PC-3 (cell line): ENCODE results near the gene ZNF491. TPM values are rescaled to one million over a fixed set of nuclear protein-coding genes. Genes with fewer than 3 reads are reported as not detected.

Source experiments
- ATAC-seq: fragments of 200-7000 bp; cut with Tn5 transposase; 2 replicates; pipeline ENCODE4 v1.9.1; 2020; ENCODE audit warnings: mild to moderate bottlenecking, moderate library complexity
- BruUV-seq: library from RNA; stranded (reverse); fragments of 400-500 nt; replicated peaks from 2 replicates; lab custom pipeline; 2021; lab: Mats Ljungman, UMichigan
- CTCF ChIA-PET: fragments of 300-600 bp; sonication (Branson Sonifier 250); formaldehyde crosslinking; loops from one replicate; lab custom pipeline; 2022; ENCODE audit warnings: antibody characterized with exemption; lab: Charles Lee
- POLR2A ChIA-PET: fragments of 300-600 bp; sonication (Branson Sonifier 250); formaldehyde crosslinking; loops from one replicate; lab custom pipeline; 2022; ENCODE audit warnings: antibody characterized with exemption; ENCODE audit not compliant: unreplicated experiment; lab: Charles Lee
- DNase-seq: peaks from one replicate; pipeline ENCODE4 v3.0.0-alpha.2; 2015
- H2AFZ ChIP-seq: fragments of 300-600 bp; sonication (generic); 2 replicates; pipeline ENCODE4 v1.6.0; 2016; ENCODE audit warnings: antibody characterized with exemption, low read length
- H3F3A ChIP-seq: fragments of 300-600 bp; sonication (generic); one replicate; pipeline ENCODE4 v1.6.0; 2017; ENCODE audit warnings: antibody characterized with exemption, low read length, control low read depth, mild to moderate bottlenecking; ENCODE audit not compliant: unreplicated experiment
- H3K27ac ChIP-seq: fragments of 300-600 bp; sonication (generic); 2 replicates; pipeline ENCODE4 v1.5.1; 2016; ENCODE audit warnings: mild to moderate bottlenecking, low read length
- H3K27me3 ChIP-seq: fragments of 300-600 bp; sonication (generic); 2 replicates; pipeline ENCODE4 v1.6.1; 2016; ENCODE audit warnings: low read length, mixed read lengths
- H3K36me3 ChIP-seq: fragments of 300-600 bp; sonication (generic); 2 replicates; pipeline ENCODE4 v1.6.1; 2016; ENCODE audit warnings: low read depth, mixed run types, low read length, mixed read lengths
- H3K4me1 ChIP-seq: fragments of 300-600 bp; sonication (generic); 2 replicates; pipeline ENCODE4 v1.5.1; 2016; ENCODE audit warnings: low read length; ENCODE audit not compliant: insufficient read depth
- H3K4me2 ChIP-seq: fragments of 300-600 bp; sonication (generic); 2 replicates; pipeline ENCODE4 v1.6.0; 2016; ENCODE audit warnings: low read length
- H3K4me3 ChIP-seq: fragments of 300-600 bp; sonication (generic); 2 replicates; pipeline ENCODE4 v1.5.1; 2016; ENCODE audit warnings: mild to moderate bottlenecking, low read length, mixed read lengths
- H3K79me2 ChIP-seq: fragments of 300-600 bp; sonication (generic); 2 replicates; pipeline ENCODE4 v1.6.1; 2017; ENCODE audit warnings: low read length, mixed read lengths
- H3K9ac ChIP-seq: fragments of 300-600 bp; sonication (generic); 2 replicates; pipeline ENCODE4 v1.6.0; 2016; ENCODE audit warnings: mild to moderate bottlenecking, low read length
- H3K9me2 ChIP-seq: fragments of 300-600 bp; sonication (generic); replicated peaks from 2 replicates; pipeline ENCODE4 v1.6.1; 2016; ENCODE audit warnings: mixed run types, low read length, mixed read lengths
- H3K9me3 ChIP-seq: fragments of 300-600 bp; sonication (generic); 2 replicates; pipeline ENCODE4 v1.6.1; 2016; ENCODE audit warnings: low read length, mixed read lengths
- H4K20me1 ChIP-seq: fragments of 300-600 bp; sonication (generic); 2 replicates; pipeline ENCODE4 v1.6.1; 2016; ENCODE audit warnings: low read length, mixed read lengths
- EZH2 ChIP-seq: fragments of 300-600 bp; sonication (generic); IDR thresholded peaks from one replicate; pipeline ENCODE4 v1.6.1; 2017; ENCODE audit warnings: antibody characterized with exemption, mild to moderate bottlenecking, low read length; ENCODE audit not compliant: unreplicated experiment
- EZH2phosphoT487 ChIP-seq: fragments of 300-600 bp; sonication (generic); IDR thresholded peaks from 2 replicates; pipeline ENCODE4 v1.6.1; 2018; ENCODE audit warnings: mild to moderate bottlenecking, antibody characterized with exemption, low read length, borderline replicate concordance
- intact Hi-C: fragments of 100-400 bp; cut with micrococcal nuclease; formaldehyde crosslinking; loops from 2 replicates; pipeline ENCODE4 v1.9.0; 2023
- total RNA-seq: library from RNA; depleted of rRNA; stranded (reverse); fragments of >200 nt; gene quantifications from 2 replicates; pipeline ENCODE4 v1.2.3, GENCODE V29; 2014
- TF ChIP-seq, protein P1 (sequence below): fragments of 300-600 bp; sonication (generic); conservative IDR thresholded peaks from 2 replicates; pipeline ENCODE4 v1.5.1; 2017; ENCODE audit warnings: antibody characterized with exemption, low read depth, mild to moderate bottlenecking, low read length

ZNF491 gene
- total RNA-seq, 1 experiment from 2014 or later: 0.47 TPM

DNA sequence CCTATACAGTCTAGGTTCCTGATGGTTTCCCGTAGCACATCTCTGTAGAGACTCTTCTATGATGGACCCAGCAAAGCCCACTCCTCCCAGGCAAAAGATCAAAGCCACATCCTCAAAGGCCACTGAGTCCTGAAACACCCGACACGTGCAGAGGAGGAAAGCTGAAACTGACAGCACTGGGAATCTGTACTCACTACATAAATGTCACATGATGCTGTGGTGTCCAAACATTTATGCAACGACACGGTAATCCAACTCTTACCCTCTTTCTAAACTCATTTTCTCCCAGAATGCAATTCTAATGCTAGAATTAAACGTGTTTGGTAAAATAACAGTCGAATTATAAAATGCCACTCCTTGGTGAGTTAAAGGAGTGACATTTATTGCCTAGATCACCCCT lies 38.5 kb upstream of the ZNF491 start:
- ChIA-PET CTCF (no interaction called here), POLR2A (no interaction called here)
- no peaks in the 10 kb centered on the region for H3K9me2 ChIP-seq
- H3K9ac ChIP-seq: no peak overlapping the region
- H3K79me2 ChIP-seq: no peaks in the 10 kb centered on the region
- intact Hi-C loops: no loop called here
- DNase-seq (no peak), ATAC-seq (no peak)
- H3K27ac ChIP-seq: no peak overlapping the region
- no peaks in the 10 kb centered on the region for H3F3A ChIP-seq
- no peaks in the 10 kb centered on the region for H3K27me3 ChIP-seq
- H4K20me1 ChIP-seq: no peaks in the 10 kb centered on the region
- no peak for TF ChIP-seq EZH2
- TF ChIP-seq EZH2phosphoT487: no peak
- TF ChIP-seq, protein P1, sequence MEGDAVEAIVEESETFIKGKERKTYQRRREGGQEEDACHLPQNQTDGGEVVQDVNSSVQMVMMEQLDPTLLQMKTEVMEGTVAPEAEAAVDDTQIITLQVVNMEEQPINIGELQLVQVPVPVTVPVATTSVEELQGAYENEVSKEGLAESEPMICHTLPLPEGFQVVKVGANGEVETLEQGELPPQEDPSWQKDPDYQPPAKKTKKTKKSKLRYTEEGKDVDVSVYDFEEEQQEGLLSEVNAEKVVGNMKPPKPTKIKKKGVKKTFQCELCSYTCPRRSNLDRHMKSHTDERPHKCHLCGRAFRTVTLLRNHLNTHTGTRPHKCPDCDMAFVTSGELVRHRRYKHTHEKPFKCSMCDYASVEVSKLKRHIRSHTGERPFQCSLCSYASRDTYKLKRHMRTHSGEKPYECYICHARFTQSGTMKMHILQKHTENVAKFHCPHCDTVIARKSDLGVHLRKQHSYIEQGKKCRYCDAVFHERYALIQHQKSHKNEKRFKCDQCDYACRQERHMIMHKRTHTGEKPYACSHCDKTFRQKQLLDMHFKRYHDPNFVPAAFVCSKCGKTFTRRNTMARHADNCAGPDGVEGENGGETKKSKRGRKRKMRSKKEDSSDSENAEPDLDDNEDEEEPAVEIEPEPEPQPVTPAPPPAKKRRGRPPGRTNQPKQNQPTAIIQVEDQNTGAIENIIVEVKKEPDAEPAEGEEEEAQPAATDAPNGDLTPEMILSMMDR: no peak
- no peak overlapping the region for H3K4me3 ChIP-seq
- BruUV-seq: no TSS peak
- H3K4me1 ChIP-seq: no peaks in the 10 kb centered on the region
- H2AFZ ChIP-seq: no peak overlapping the region
- H3K4me2 ChIP-seq: no peak overlapping the region
- H3K9me3 ChIP-seq: peaks cover 44% of the 10 kb centered on the region
- peaks cover 6% of the 10 kb centered on the region; the same call in 1 of the 2 replicates for H3K36me3 ChIP-seq

DNA sequence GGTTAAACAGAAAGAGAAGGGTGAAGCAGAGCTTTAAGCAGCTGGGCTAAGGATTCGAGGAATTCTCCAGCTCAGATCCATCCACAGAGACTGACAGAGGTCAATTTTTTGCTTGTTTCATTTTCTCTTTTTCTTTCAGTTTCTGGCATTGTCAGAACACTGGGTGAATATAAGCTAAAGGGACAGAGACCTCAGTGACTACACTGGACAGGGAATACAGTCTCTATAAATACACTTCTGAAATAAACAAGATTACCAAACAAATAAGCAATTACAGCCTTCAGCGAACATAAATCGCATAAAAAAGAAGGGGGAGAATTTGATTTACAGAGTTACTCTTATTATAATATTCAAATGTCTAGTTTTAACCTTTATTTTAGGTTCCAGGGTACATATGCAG lies 35.2 kb upstream of the ZNF491 start:
- intact Hi-C loops: no loop called here
- CTCF ChIA-PET: no interaction called here

DNA sequence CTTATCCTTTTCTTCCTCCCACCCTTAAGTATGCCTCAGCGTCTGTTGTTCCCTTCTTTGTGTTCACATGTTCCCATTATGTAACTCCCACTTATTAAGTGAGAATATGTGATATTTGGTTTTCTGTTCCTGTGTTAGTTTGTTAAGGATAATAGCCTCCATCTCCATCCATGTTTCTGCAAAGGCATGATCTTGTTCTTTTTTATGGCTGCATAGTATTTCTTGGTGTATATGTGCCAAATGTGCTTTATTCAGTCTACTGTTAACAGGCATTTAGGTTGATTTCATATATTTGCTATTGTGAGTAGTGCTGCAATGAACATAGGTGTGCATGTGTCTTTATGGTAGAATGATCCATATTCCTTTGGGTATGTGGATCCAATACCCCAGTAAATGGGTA lies 34.7 kb upstream of the ZNF491 start:
- ATAC-seq: no peak
- BruUV-seq: no TSS peak
- no peak for DNase-seq
- intact Hi-C loops: no loop called here
- Histone ChIP-seq H4K20me1 (no peaks in the 10 kb centered on the region), H3K4me2 (no peak overlapping the region), H3K9me2 (no peaks in the 10 kb centered on the region), H3K79me2 (peaks cover 14% of the 10 kb centered on the region), H3K36me3 (no peaks in the 10 kb centered on the region; the same call in 1 of the 2 replicates), H3K9me3 (peaks cover 22% of the 10 kb centered on the region), H3K4me3 (no peak overlapping the region), H3K27me3 (no peaks in the 10 kb centered on the region), H3K27ac (no peak overlapping the region), H3F3A (no peaks in the 10 kb centered on the region), H3K9ac (no peak overlapping the region), H3K4me1 (peaks cover 8% of the 10 kb centered on the region; the same call in 1 of the 2 replicates), H2AFZ (no peak overlapping the region)
- POLR2A ChIA-PET: no interaction called here
- CTCF ChIA-PET: no interaction called here
- TF ChIP-seq EZH2 (no peak), EZH2phosphoT487 (no peak)
- TF ChIP-seq, protein P1: no peak

More for the DNA sequence above, 35.2 kb upstream of the ZNF491 start:
- Histone ChIP-seq H3K4me3 (no peak overlapping the region), H3K79me2 (peaks cover 9% of the 10 kb centered on the region), H3K4me1 (peaks cover 7% of the 10 kb centered on the region; the same call in 1 of the 2 replicates), H3K9me3 (peaks cover 22% of the 10 kb centered on the region), H4K20me1 (no peaks in the 10 kb centered on the region), H3F3A (no peaks in the 10 kb centered on the region), H3K9me2 (no peaks in the 10 kb centered on the region), H2AFZ (no peak overlapping the region), H3K36me3 (no peaks in the 10 kb centered on the region; the same call in 1 of the 2 replicates), H3K27ac (no peak overlapping the region), H3K4me2 (no peak overlapping the region), H3K9ac (no peak overlapping the region), H3K27me3 (no peaks in the 10 kb centered on the region)
- ATAC-seq (no peak), DNase-seq (no peak)
- TF ChIP-seq, protein P1: no peak
- TF ChIP-seq EZH2phosphoT487 (no peak), EZH2 (no peak)
- POLR2A ChIA-PET: no interaction called here
- no TSS peak for BruUV-seq
